Keratinocyte (primary cell): ENCODE results near the gene TENT5A.

ENCODE experiments used
- EZH2 ChIP-seq: IDR thresholded peaks from one replicate; pipeline ENCODE4 v1.6.1; 2012; ENCODE audit warnings: inconsistent platforms, mild to moderate bottlenecking, low read length, moderate library complexity
- TF ChIP-seq, protein P1 (sequence below), 3 experiments: IDR thresholded peaks in 1 of 3; conservative IDR thresholded peaks in 1 of 3; optimal IDR thresholded peaks in 1 of 3; 2 replicates in 2 of 3; 3 replicates in 1 of 3; pipeline versions ENCODE3 to v1.5.1; 2011; ENCODE audit warnings: low read length in 3 of 3, mild to moderate bottlenecking in 3 of 3, moderate library complexity in 2 of 3, control low read depth in 1 of 3, inconsistent platforms in 1 of 3; ENCODE audit not compliant: insufficient read depth in 2 of 3; ENCODE audit errors: extremely low read depth in 1 of 3

DNA sequence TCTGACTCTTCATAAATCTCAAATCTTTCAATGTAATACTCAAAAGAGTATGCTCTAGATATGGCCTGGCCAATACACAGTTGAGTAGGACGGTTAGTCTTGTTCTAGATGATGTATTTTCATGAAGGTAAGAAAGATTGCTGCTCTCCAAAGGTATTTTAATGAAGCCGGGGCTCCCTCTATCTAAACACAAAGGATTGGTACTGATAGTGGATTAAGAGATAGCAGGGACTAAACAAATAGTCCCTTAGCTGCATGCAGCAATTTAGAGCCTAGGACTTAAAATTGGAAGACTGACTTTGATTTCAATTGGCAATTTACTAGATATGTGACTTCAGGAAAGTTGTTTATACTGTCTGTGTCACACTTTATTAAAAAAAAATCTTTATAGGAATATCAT lies 31.4 kb upstream of the TENT5A start:
- TF ChIP-seq, protein P1, sequence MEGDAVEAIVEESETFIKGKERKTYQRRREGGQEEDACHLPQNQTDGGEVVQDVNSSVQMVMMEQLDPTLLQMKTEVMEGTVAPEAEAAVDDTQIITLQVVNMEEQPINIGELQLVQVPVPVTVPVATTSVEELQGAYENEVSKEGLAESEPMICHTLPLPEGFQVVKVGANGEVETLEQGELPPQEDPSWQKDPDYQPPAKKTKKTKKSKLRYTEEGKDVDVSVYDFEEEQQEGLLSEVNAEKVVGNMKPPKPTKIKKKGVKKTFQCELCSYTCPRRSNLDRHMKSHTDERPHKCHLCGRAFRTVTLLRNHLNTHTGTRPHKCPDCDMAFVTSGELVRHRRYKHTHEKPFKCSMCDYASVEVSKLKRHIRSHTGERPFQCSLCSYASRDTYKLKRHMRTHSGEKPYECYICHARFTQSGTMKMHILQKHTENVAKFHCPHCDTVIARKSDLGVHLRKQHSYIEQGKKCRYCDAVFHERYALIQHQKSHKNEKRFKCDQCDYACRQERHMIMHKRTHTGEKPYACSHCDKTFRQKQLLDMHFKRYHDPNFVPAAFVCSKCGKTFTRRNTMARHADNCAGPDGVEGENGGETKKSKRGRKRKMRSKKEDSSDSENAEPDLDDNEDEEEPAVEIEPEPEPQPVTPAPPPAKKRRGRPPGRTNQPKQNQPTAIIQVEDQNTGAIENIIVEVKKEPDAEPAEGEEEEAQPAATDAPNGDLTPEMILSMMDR (optimal IDR thresholded peaks at IDR 0.05 in 1 of 3, IDR thresholded peaks at IDR 0.05 in 1 of 3, conservative IDR thresholded peaks at IDR 0.05 in 1 of 3; ENCODE audit: extremely low read depth in 1 of 3, insufficient read depth in 2 of 3, low read length in 3 of 3): no peak
- TF ChIP-seq EZH2: no peak
